ENCODE measurements around the gene METTL27.
"Not testable (repeated sequence)": the region's sequence is repeated elsewhere in the genome, so short reads cannot be mapped to it uniquely, and the experiment has no call there.

The METTL27 gene

DNA sequence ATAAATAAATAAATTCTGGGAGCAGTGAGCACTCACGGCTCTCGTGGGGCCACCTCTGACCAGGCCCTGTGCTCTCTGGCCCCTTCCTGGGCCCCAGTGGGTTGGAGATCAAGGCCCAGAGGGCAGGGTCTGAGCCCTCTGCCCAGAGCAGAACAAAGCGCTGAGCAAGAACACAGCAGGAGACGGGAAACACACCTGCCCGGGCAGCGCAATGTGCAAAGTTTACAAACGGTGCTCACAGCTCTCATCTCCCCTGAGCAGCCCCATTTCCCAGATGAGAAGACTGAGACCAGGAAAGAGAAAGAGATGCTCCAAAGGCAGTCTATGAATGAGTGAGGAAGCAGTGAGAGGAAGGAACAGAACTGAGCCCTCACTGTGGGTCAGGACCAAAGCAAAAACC lies 3.0 kb downstream of the METTL27 start:
- no peak for DNase-seq (ENCODE audit: low spot score)

- DNase-seq (ENCODE audit: low spot score): no peak
Measured at GRCh38 chr7:73838642-73839041, 3.7 kb downstream of the METTL27 start.

- not testable (repeated sequence) for DNase-seq (ENCODE audit: low spot score)
Measured at GRCh38 chr7:73837167-73837566, 5.1 kb downstream of the METTL27 start.

GRCh38 chr7:73834626-73835191 lies 7.6 kb downstream of the METTL27 start:
- no peak for DNase-seq (ENCODE audit: low spot score)

DNA sequence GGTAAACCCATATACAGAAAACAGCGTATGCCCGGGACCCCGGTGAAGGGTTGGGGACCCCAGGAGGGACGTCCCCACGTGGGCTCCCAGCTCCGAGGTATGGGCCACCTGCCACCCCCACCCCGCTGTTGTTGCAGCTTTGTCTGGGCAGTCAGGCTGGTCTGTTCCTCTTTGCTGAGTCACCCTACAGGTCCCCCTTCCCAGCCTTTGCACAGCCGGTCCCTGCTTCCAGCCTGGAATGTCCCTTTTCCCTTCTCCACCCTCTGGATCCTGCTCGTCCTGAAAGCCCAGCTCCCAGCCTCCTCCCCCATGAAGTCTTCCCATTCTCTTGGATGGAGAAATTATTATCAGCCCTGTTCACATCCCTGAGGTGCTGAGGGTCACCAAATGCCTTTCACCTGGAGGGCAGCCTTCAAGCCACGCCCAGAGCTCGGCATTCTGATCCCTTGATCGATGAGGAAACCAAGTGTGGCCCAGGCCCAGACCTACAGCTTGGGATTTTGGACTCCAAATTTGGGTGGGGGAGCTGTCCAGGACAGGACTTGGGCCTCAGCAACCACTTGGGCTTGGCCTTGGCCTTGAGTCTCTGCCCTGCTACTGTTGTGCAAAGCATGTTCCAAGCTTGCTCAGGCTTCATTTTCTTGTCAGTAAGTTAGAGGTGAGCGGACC lies 8.9 kb downstream of the METTL27 start:
- DNase-seq (ENCODE audit: low spot score): no peak

- no peak for DNase-seq (ENCODE audit: low spot score)
Measured at GRCh38 chr7:73832806-73833205, 9.5 kb downstream of the METTL27 start.

DNA sequence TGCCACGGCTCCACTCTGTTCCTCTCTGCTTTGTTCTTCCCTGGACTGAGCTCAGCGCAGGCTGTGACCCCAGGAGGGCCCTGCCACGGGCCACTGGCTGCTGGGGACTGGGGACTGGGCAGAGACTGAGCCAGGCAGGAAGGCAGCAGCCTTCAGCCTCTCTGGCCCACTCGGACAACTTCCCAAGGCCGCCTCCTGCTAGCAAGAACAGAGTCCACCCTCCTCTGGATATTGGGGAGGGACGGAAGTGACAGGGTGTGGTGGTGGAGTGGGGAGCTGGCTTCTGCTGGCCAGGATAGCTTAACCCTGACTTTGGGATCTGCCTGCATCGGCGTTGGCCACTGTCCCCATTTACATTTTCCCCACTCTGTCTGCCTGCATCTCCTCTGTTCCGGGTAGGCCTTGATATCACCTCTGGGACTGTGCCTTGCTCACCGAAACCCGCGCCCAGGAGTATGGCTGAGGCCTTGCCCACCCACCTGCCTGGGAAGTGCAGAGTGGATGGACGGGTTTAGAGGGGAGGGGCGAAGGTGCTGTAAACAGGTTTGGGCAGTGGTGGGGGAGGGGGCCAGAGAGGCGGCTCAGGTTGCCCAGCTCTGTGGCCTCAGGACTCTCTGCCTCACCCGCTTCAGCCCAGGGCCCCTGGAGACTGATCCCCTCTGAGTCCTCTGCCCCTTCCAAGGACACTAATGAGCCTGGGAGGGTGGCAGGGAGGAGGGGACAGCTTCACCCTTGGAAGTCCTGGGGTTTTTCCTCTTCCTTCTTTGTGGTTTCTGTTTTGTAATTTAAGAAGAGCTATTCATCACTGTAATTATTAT lies 10.3 kb downstream of the METTL27 start:
- no peak for DNase-seq (ENCODE audit: low spot score)

DNA sequence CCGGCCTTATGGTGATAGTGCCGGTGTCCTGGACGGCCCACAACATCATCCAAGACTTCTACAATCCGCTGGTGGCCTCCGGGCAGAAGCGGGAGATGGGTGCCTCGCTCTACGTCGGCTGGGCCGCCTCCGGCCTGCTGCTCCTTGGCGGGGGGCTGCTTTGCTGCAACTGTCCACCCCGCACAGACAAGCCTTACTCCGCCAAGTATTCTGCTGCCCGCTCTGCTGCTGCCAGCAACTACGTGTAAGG lies 10.8 kb downstream of the METTL27 start:
- no peak for DNase-seq (ENCODE audit: low spot score)

DNA sequence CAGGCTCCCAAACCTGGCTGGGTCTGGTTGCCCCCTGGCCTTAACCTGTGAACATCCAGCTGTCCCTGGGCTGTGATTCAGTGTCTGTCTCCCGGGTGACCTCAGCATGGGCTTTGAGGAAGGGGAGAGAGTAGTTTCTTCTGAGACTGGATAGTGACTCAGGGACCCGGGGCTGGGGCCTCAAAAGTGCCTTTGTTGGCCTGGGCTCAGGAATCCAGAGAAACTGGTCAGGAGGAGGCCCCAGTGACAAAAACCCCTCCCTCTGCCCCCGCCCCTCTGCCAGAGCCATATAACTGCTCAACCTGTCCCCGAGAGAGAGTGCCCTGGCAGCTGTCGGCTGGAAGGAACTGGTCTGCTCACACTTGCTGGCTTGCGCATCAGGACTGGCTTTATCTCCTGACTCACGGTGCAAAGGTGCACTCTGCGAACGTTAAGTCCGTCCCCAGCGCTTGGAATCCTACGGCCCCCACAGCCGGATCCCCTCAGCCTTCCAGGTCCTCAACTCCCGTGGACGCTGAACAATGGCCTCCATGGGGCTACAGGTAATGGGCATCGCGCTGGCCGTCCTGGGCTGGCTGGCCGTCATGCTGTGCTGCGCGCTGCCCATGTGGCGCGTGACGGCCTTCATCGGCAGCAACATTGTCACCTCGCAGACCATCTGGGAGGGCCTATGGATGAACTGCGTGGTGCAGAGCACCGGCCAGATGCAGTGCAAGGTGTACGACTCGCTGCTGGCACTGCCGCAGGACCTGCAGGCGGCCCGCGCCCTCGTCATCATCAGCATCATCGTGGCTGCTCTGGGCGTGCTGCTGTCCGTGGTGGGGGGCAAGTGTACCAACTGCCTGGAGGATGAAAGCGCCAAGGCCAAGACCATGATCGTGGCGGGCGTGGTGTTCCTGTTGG lies 11.4 kb downstream of the METTL27 start, which contains the start of gene CLDN4:
TSS of gene CLDN4 (plus strand) at position 316 of the 903 bp plus-strand sequence. CDS start at position 522, 206 bp downstream.
- DNase-seq (ENCODE audit: low spot score): no peak

DNA sequence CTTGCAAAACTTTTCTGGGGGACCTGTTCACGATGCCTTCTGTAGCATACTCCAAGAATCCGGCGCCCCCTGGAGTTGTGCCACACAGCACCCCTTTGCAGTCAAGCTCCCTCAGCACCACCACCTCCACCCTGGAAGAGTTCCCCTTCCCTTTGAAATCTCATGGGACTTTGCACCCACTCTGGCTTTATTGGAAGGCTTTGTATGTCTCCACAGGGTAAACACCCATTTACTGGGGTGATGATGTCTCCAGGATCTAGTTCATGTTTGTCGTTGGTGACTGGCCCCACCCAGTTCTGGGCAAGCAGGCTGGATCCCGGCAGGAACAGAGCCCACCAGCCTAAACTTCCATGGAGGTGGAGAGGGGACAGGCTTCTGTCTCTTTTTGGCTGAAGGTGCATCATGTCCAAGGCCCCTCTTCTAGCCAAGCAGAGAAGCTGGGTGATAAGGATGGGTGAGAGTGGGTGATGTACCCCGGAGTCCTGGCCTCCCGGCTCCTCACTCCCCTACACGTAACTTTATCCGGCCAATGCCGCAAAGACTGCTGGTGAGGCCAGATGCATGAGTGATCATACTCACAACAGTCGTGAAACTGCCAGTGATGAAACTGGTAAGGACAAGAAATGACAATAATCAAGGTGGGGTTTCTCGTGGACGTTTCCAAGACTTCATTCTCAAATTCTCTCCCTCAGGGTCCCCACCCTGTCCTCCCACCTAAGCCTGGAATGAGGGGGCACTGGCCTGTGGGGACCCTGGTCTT lies 12.2 kb downstream of the METTL27 start:
- no peak for DNase-seq (ENCODE audit: low spot score)

GRCh38 chr7:73829505-73829904 lies 12.8 kb downstream of the METTL27 start:
- no peak for DNase-seq (ENCODE audit: low spot score)

DNA sequence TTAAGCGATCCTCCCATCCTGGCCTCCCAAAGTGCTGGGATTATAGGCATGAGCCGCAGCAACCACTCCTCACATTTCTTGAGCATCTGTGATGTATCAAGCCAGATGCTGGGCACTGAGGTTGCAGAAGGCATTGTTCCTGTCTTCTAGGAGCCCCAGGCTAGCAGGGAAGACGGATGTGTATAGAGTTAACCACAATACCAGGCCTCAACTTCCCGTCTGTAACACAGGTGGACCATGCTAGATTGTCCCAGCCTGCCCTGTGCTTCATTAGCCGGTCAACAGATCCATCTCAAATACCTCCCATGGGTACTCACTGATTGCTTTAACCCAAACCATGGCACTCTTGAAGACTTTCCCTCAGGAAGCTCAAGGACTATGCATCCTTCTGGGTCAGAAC lies 13.3 kb downstream of the METTL27 start:
- DNase-seq (ENCODE audit: low spot score): no peak

- peak; percentile 37 for DNase-seq (ENCODE audit: low spot score)
Measured at GRCh38 chr7:73828107-73828803, 14.1 kb downstream of the METTL27 start.

GRCh38 chr7:73827567-73828106 lies 14.7 kb downstream of the METTL27 start:
- DNase-seq (ENCODE audit: low spot score): no peak

- no peak for DNase-seq (ENCODE audit: low spot score)
Measured at GRCh38 chr7:73824986-73825385, 17.3 kb downstream of the METTL27 start.

GRCh38 chr7:73823873-73824592 lies 18.3 kb downstream of the METTL27 start:
- DNase-seq (ENCODE audit: low spot score): no peak

GRCh38 chr7:73823257-73823656 lies 19.1 kb downstream of the METTL27 start:
- DNase-seq (ENCODE audit: low spot score): no peak

GRCh38 chr7:73822319-73823173 lies 19.8 kb downstream of the METTL27 start:
- peak; percentile 99 for DNase-seq (ENCODE audit: low spot score)

All from AG08395 (cell line).